H9 (cell line): Measurements from ENCODE around the gene ADCY1. TPM values are rescaled to one million over a fixed set of nuclear protein-coding genes. Genes with fewer than 3 reads are reported as not detected.

ENCODE experiments used
- DNase-seq: peaks from one replicate; pipeline ENCODE4 v3.0.0-alpha.2; 2017
- H2AFZ ChIP-seq: one replicate; pipeline ENCODE4 v1.6.1; 2013; ENCODE audit warnings: mild to moderate bottlenecking, low read length, control low read depth, moderate library complexity
- H2AK5ac ChIP-seq: 2 replicates; pipeline ENCODE4 v1.6.1; 2013; ENCODE audit warnings: low read length, control low read depth, mixed read lengths; ENCODE audit not compliant: insufficient read length
- H2BK120ac ChIP-seq: one replicate; pipeline ENCODE4 v1.6.1; 2013; ENCODE audit warnings: low read depth, mild to moderate bottlenecking, low read length, control low read depth, inconsistent platforms; ENCODE audit not compliant: poor library complexity, severe bottlenecking
- H2BK12ac ChIP-seq: 2 replicates; pipeline ENCODE4 v1.6.1; 2013; ENCODE audit warnings: low read length, control low read depth, mixed read lengths, low read depth; ENCODE audit not compliant: insufficient read length
- H2BK15ac ChIP-seq: 2 replicates; pipeline ENCODE4 v1.6.1; 2013; ENCODE audit warnings: low read depth, low read length, control low read depth
- H2BK20ac ChIP-seq: one replicate; pipeline ENCODE4 v1.6.1; 2013; ENCODE audit warnings: low read depth, mild to moderate bottlenecking, low read length, control low read depth, inconsistent platforms; ENCODE audit not compliant: poor library complexity, severe bottlenecking
- H2BK5ac ChIP-seq: 2 replicates; pipeline ENCODE4 v1.6.1; 2013; ENCODE audit warnings: low read length, control low read depth, mixed read lengths; ENCODE audit not compliant: insufficient read length
- H3K14ac ChIP-seq: 2 replicates; pipeline ENCODE4 v1.6.1; 2013; ENCODE audit warnings: low read length, control low read depth; ENCODE audit not compliant: insufficient read depth
- H3K18ac ChIP-seq: 2 replicates; pipeline ENCODE4 v1.6.1; 2013; ENCODE audit warnings: low read depth, mild to moderate bottlenecking, mixed read lengths, low read length, control low read depth; ENCODE audit not compliant: insufficient read length
- H3K23ac ChIP-seq: 2 replicates; pipeline ENCODE4 v1.6.1; 2013; ENCODE audit warnings: low read length, control low read depth, mixed read lengths, low read depth; ENCODE audit not compliant: insufficient read length
- H3K23me2 ChIP-seq: 2 replicates; pipeline ENCODE4 v1.6.1; 2013; ENCODE audit warnings: low read depth, mild to moderate bottlenecking, mixed read lengths, low read length, control low read depth; ENCODE audit not compliant: insufficient read length, poor library complexity, severe bottlenecking
- H3K27ac ChIP-seq: 2 replicates; pipeline ENCODE4 v1.5.1; 2013; ENCODE audit warnings: low read length, control low read depth, mixed read lengths, low read depth; ENCODE audit not compliant: insufficient read length
- H3K27me3 ChIP-seq: 2 replicates; pipeline ENCODE4 v1.6.1; 2013; ENCODE audit warnings: low read length, control low read depth, inconsistent platforms; ENCODE audit not compliant: insufficient read depth
- H3K4ac ChIP-seq: 2 replicates; pipeline ENCODE4 v1.6.1; 2013; ENCODE audit warnings: low read depth, mild to moderate bottlenecking, control low read depth, inconsistent platforms, low read length, moderate library complexity
- H3K4me1 ChIP-seq: 2 replicates; pipeline ENCODE4 v1.6.1; 2013; ENCODE audit warnings: low read length, control low read depth, inconsistent platforms; ENCODE audit not compliant: insufficient read depth
- H3K4me2 ChIP-seq: 2 replicates; pipeline ENCODE4 v1.6.1; 2013; ENCODE audit warnings: low read length, control low read depth, mixed read lengths; ENCODE audit not compliant: insufficient read length, insufficient read depth
- H3K56ac ChIP-seq: 2 replicates; pipeline ENCODE4 v1.6.1; 2013; ENCODE audit warnings: low read depth, mild to moderate bottlenecking, mixed read lengths, low read length, control low read depth; ENCODE audit not compliant: insufficient read length
- H3K79me1 ChIP-seq: 2 replicates; pipeline ENCODE4 v1.6.1; 2013; ENCODE audit warnings: low read depth, mild to moderate bottlenecking, moderate library complexity, low read length, control low read depth, inconsistent platforms; ENCODE audit not compliant: insufficient read depth, poor library complexity, severe bottlenecking
- H3K79me2 ChIP-seq: 2 replicates; pipeline ENCODE4 v1.6.1; 2013; ENCODE audit warnings: low read length, control low read depth, inconsistent platforms; ENCODE audit not compliant: insufficient read depth
- H3K9ac ChIP-seq: 2 replicates; pipeline ENCODE4 v1.6.1; 2013; ENCODE audit warnings: low read length, control low read depth, mixed read lengths; ENCODE audit not compliant: insufficient read length; ENCODE audit errors: extremely low read depth
- H3K9me3 ChIP-seq: one replicate; pipeline ENCODE4 v1.6.1; 2013; ENCODE audit warnings: low read depth, low read length, inconsistent platforms; ENCODE audit not compliant: control insufficient read depth
- H3T11ph ChIP-seq: one replicate; pipeline ENCODE4 v1.6.1; 2013; ENCODE audit warnings: mild to moderate bottlenecking, low read length, control low read depth, inconsistent platforms
- H4K20me1 ChIP-seq: one replicate; pipeline ENCODE4 v1.6.1; 2013; ENCODE audit not compliant: control insufficient read depth, insufficient read length, insufficient read depth
- H4K5ac ChIP-seq: 2 replicates; pipeline ENCODE4 v1.6.1; 2013; ENCODE audit warnings: low read depth, mild to moderate bottlenecking, mixed read lengths, low read length, control low read depth; ENCODE audit not compliant: insufficient read length
- H4K8ac ChIP-seq: replicated peaks from 2 replicates; pipeline ENCODE4 v1.6.1; 2013; ENCODE audit warnings: low read length, control low read depth, mixed read lengths, low read depth; ENCODE audit not compliant: insufficient read length
- H4K91ac ChIP-seq: 2 replicates; pipeline ENCODE4 v1.6.1; 2013; ENCODE audit warnings: low read depth, mild to moderate bottlenecking, moderate library complexity, mixed read lengths, low read length, control low read depth; ENCODE audit not compliant: insufficient read length
- H3K27ac Mint-ChIP-seq, 3 experiments: 2 replicates in 2 of 3; 3 replicates in 1 of 3; pipeline ENCODE4 v1.8.0; 2020 to 2021; ENCODE audit warnings: mixed read lengths in 3 of 3, mild to moderate bottlenecking in 1 of 3, moderate library complexity in 1 of 3
- H3K27me3 Mint-ChIP-seq: 2 replicates; pipeline ENCODE4 v1.8.0; 2021; ENCODE audit warnings: low read depth, mild to moderate bottlenecking, moderate library complexity, mixed read lengths
- H3K36me3 Mint-ChIP-seq, 3 experiments: 2 replicates in 2 of 3; 3 replicates in 1 of 3; pipeline ENCODE4 v1.8.0; 2020 to 2021; ENCODE audit warnings: low read depth in 3 of 3, mixed read lengths in 3 of 3; ENCODE audit not compliant: insufficient read depth in 1 of 3
- H3K4me1 Mint-ChIP-seq, 2 experiments: 2 replicates each; pipeline ENCODE4 v1.8.0; 2020; ENCODE audit warnings: mixed read lengths in 2 of 2
- H3K4me3 Mint-ChIP-seq, 2 experiments: 2 replicates in 1 of 2; 3 replicates in 1 of 2; pipeline ENCODE4 v1.8.0; 2020 to 2021; ENCODE audit warnings: mild to moderate bottlenecking in 2 of 2, mixed read lengths in 2 of 2, moderate library complexity in 1 of 2
- H3K9me3 Mint-ChIP-seq, 2 experiments: 2 replicates in 1 of 2; 3 replicates in 1 of 2; pipeline ENCODE4 v1.8.0; 2020; ENCODE audit warnings: mild to moderate bottlenecking in 2 of 2, mixed read lengths in 2 of 2, moderate library complexity in 1 of 2
- WGBS: extraction: QIAGEN DNeasy Blood & Tissue Kit; methylation state at CpG from one replicate; pipeline ENCODE4 v1.1.7; 2013; ENCODE audit warnings: missing lambda C conversion rate, low lambda C conversion rate, mixed read lengths; ENCODE audit not compliant: insufficient read length; ENCODE audit errors: extremely low coverage; 5-methylcytosine and 5-hydroxymethylcytosine counted together
- total RNA-seq: library from RNA; stranded (reverse); gene quantifications from 2 replicates; pipeline ENCODE4 v1.2.1, GENCODE V29; 2021
- TF ChIP-seq, protein P1 (sequence below): fragments of 200-600 bp; sonication (generic); conservative IDR thresholded peaks from 3 replicates; pipeline ENCODE4 v1.8.0; 2021; ENCODE audit warnings: antibody characterized with exemption, mild to moderate bottlenecking

Gene ADCY1
- total RNA-seq, 1 experiment from 2014 or later: 21.6 TPM

DNA sequence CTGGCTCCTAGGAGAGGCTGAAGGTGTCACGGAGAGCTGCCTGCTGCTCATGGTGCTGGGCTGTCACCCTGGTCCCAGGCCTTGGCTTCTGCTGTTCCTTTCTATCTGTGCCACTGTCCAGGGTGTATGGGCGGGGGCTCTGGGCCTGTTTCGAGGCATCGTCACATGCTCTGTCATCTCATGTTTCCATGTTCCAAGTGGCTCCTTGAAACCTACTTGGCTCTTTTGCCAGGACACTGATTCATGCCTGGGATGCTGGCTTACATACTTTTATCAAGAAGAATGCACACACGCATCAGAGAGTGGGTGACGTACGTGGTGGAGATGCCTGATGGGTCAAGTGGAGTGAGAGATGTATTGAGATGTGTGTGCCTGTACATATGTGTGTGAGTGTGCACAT lies 50.9 kb downstream of the ADCY1 start:
- Histone ChIP-seq H3K9me3 (no peaks in the 10 kb centered on the region), H3K56ac (no peak overlapping the region), H3K4me2 (no peak overlapping the region), H4K91ac (no peak overlapping the region), H3K27me3 (no peaks in the 10 kb centered on the region), H3K23ac (no peak overlapping the region), H4K5ac (no peak overlapping the region), H3K23me2 (no peaks in the 10 kb centered on the region), H4K20me1 (no peaks in the 10 kb centered on the region), H3K14ac (no peak overlapping the region), H2BK5ac (no peak overlapping the region), H3T11ph (no peak overlapping the region), H4K8ac (no peak overlapping the region), H2BK20ac (no peak overlapping the region), H3K9ac (no peak overlapping the region), H3K18ac (no peak overlapping the region), H2AFZ (no peak overlapping the region), H3K27ac (no peak overlapping the region), H3K4ac (no peak overlapping the region), H2AK5ac (no peak overlapping the region), H3K79me1 (no peaks in the 10 kb centered on the region), H2BK15ac (no peak overlapping the region), H2BK120ac (no peak overlapping the region), H3K4me1 (no peaks in the 10 kb centered on the region), H3K79me2 (peaks cover 4% of the 10 kb centered on the region; the same call in 1 of the 2 replicates), H2BK12ac (no peak overlapping the region)
- H3K36me3 Mint-ChIP-seq: peaks cover 23 to 28% (median 26%) of the 10 kb centered on the region in 3 experiments
- peaks cover 13 to 16% of the 10 kb centered on the region in 2 experiments for H3K9me3 Mint-ChIP-seq
- TF ChIP-seq, protein P1, sequence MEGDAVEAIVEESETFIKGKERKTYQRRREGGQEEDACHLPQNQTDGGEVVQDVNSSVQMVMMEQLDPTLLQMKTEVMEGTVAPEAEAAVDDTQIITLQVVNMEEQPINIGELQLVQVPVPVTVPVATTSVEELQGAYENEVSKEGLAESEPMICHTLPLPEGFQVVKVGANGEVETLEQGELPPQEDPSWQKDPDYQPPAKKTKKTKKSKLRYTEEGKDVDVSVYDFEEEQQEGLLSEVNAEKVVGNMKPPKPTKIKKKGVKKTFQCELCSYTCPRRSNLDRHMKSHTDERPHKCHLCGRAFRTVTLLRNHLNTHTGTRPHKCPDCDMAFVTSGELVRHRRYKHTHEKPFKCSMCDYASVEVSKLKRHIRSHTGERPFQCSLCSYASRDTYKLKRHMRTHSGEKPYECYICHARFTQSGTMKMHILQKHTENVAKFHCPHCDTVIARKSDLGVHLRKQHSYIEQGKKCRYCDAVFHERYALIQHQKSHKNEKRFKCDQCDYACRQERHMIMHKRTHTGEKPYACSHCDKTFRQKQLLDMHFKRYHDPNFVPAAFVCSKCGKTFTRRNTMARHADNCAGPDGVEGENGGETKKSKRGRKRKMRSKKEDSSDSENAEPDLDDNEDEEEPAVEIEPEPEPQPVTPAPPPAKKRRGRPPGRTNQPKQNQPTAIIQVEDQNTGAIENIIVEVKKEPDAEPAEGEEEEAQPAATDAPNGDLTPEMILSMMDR: no peak
- no peak for DNase-seq
- no peaks in the 10 kb centered on the region for H3K4me1 Mint-ChIP-seq
- WGBS: no CpG with 5 or more reads among the region's 7 CpGs
- H3K27me3 Mint-ChIP-seq: no peaks in the 10 kb centered on the region
- no peak overlapping the region for H3K4me3 Mint-ChIP-seq
- no peak overlapping the region for H3K27ac Mint-ChIP-seq
